Activated CD8-positive, alpha-beta memory T cell treated with anti-CD3 and anti-CD28 coated beads for 24 hours (primary cell): ENCODE data around the gene CEND1.

Experiments
- DNase-seq: peaks from one replicate; pipeline ENCODE4 v3.0.0-alpha.2; 2020

CEND1 gene

DNA sequence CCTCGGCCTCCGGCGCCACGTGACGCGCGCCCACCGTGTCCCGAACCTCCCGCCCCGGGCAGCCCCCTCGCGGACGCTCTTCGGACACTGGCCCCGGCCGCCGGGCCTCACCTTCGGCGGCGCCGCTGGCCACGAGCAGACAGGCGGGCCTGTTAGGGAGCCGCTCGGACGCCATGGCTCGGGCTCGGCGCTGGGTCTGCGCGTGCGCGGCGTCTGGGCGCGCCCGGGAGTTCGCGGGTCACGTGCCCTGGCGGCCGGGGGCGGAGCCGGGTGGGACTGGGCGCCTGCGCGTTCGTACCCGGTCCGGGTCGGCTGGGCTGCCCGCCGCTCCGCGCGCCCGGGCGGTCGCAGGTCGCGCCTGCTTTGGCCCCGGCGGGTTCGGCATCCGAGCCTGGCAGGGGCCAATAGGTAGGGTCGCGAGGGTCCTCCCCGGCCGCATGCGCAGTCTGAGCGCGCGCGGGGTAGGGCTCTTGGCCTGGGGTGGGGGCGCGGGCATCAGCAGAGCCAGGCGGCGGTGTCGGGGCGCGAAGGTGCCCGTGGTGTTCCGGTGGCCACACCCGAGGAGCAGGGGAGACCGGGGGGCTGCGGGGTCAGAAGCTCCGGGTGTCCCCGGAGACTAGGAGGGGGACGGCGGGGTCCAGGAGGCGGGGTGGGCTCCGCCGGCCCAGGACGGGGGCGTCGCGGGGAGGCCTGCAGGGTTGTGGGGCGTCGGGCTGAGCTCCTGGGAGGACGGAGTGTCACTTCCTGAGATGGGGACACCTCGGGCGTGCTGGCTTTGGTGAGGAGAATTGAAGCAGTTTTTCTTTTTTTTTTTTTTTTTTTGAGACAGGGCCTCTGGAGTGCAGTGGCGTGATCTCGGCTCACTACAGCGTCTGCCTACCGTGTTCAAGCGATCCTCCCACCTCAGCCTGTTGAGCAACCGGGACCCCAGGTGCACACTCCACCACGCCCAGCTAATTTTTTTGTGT is 12.3 kb downstream of the CEND1 start, which contains the start of gene GATD1:
Gene GATD1, minus strand, starts transcription at position 200 of the 968 bp plus-strand sequence. Its CDS starts 25 bp downstream, at position 175.
- peak; percentile 98 for DNase-seq

DNA sequence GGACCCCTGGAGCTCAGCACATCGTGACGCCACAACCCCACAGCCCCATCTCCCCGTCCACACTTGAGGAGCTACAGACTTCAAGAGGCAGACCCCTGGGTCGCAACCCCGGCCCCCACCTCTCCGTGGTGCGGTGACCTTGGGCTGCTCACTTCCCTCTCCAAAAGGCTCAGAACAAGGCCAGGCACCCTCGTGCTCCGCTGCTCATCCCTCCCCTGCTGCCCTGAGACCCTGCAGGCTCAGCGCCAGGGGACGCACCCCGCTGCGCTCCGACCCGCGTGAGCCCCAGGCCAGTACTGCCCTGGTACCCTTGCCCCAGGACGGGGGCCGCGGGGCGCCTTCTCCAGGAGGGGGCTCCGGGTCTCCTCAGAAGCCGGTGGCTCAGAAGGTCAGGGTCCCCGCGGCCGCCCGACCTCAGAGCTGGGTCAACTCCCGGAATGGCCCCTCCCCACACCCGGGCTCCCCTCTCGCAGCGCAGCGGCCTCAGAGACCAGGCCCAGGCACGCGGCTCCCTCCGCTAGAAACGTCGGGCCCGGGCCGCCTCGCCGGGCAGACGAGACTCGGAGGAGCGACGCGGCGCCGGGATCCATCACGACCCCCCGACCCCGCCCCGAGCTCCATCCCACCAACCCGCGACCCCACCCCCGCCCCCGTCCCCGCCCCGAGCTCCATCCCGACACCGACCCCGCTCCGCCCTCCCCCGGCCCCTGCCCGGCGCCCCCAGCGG is 13.2 kb downstream of the CEND1 start:
- no peak for DNase-seq

DNA sequence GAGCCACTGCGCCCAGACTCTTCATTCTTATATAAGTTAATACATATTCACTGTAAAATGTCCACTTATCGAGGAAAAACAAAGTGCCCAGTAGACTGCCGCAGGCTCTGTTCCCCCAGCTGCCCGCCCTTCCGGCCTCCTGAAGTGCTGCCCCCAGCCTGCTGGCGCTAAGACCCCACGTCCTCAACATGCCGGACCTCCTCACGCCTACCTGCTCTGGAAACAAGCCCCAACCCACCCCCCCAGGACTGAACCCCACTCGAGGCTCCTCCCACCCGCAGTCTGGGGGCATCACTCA is 13.7 kb downstream of the CEND1 start:
- no peak for DNase-seq

DNA sequence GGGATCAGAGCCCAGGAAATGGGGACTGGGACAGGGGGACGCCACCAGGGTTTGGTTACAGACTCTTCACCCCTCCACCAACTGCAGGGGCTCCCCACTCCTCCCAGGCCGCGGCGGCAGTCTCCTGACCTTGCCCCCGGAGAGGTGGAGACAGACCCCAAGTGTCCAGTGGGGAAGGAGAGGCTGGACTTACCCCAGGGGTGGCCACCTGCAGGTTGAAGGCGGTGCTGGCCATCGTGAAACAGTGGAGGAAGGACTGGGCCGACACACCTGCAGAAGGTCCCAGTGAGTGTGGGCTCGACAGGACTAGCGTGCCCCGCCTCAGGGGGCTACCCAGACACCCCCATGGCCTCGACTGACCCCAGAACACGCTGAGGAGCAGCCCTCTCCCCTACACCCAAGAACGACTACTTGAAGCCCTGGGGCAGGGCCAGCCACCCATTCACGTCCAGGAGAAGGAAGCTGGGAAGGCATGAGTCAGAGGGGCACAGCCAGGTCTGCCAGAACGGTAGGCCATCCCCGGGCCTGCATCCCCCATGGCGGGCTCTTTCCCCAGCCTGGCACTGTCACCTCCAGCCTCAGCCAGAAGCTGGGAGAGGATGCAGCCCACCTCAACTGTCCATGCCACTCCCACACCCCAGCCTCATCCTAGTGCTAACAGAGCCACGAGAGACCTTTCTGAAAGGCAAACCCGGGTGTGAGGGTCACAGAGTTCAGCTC is 14.9 kb downstream of the CEND1 start:
- no peak for DNase-seq

DNA sequence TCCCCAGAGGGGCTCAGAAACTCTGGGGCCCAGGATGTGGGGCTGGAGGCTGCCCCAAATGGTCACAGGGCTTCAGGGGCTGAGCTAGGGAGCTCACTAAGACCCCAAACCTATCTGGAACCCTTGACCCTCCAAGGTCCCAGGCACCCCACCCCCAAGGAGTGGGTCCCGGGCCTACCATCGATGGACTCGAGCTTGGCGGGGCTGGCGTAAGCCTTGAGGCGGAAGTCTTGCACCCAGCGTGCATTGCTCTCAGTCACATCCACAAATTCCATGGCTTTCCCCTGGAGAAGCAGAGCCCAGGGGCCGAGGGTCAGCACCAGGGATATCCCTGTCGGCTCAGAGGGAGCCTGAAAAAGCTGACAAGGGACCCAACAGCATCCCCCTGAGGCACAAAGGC is 16.1 kb downstream of the CEND1 start:
- DNase-seq, result no peak

DNA sequence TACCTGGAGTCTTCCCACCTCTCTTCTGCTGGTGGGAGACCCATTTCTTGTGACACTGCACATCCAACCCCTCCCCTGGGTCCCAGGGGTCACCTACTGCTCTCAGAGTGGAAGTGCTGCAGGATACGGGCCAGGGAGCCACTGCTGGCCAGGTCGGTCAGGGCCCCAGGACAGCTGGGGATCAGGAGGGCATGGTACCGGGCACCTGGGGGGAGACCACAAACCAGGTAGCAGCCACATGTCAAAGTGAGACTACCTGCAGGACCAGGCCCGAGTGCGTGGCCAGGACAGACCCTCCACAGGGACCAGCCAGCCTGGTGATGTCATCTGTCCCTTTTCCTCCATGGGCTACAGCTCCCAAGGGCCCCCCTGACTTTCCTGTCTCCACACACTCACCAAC is 16.5 kb downstream of the CEND1 start:
- DNase-seq, result no peak

DNA sequence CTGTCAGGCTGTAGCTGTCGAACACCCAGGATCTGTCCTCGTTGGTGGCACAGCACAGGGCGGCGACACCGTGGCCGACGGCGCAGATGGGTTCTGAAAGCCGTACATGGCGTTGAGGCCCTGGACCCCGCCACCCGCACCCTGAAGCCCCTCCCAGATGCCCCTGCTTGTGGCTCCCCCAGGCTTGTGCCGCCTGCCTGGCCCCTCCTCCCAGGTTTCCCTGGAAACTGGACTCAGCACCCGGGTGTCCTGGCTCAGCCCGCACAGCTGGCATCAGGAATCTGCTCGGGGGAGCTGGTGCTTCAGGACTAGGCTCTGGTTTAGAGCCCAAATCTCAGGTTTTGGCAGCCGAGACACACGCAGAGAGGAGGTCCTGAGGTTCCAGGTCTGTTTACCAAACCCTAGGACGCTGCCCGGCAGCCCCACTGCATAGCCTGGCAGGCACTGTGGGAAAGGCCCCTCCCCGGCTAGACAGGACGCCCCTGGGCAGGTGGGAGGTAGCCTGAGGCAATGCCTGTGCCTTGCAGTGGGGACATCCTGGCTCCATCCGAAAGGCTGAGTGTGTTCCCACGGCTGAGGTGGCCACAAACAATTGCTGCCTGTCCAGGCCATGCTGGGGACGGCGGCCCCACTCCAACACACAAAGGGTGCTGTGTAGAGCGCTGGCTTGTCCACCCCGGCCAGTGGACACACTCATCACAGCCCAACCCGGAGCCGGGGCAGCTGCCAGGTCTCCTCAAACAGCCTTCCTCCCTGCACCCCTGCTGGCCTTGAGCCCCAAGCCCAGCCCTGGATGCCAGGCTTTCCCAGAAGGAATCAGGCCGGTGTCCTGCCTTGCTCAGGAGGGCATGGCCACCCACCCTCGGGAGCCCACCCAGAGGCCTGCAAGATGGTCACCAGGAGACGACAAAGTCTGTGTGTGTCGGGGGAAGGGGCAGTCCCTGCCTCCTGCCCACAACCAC is 17.2 kb downstream of the CEND1 start:
- no peak for DNase-seq

DNA sequence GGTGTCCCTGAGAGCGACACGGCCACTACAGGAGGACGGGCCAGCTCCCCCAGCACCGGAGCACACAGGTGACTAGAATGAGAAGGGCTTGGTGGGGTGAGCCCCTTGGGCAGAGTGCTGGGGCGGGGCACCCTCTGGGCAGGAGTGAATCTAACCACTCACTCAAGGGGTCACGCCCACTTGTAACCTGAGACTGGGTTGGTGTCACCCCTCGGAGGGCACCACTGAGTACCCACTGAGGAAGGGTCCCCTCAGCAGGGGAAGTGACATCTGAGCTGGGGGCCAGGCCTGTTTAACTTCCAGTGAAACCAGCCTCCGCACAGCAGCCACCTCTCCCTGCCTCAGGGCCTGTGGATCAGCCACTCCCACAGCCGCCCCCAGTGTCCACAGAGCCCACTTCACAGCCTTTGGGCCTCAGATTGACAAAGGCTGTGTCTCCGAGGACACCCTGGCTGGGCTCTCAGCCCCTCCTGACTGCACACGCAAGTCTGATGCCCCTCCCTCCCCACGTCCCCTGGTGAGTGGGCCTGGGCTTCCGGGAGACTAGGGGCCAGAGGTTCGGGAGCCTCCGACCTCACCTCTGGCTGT is 18.2 kb downstream of the CEND1 start:
- no peak for DNase-seq

DNA sequence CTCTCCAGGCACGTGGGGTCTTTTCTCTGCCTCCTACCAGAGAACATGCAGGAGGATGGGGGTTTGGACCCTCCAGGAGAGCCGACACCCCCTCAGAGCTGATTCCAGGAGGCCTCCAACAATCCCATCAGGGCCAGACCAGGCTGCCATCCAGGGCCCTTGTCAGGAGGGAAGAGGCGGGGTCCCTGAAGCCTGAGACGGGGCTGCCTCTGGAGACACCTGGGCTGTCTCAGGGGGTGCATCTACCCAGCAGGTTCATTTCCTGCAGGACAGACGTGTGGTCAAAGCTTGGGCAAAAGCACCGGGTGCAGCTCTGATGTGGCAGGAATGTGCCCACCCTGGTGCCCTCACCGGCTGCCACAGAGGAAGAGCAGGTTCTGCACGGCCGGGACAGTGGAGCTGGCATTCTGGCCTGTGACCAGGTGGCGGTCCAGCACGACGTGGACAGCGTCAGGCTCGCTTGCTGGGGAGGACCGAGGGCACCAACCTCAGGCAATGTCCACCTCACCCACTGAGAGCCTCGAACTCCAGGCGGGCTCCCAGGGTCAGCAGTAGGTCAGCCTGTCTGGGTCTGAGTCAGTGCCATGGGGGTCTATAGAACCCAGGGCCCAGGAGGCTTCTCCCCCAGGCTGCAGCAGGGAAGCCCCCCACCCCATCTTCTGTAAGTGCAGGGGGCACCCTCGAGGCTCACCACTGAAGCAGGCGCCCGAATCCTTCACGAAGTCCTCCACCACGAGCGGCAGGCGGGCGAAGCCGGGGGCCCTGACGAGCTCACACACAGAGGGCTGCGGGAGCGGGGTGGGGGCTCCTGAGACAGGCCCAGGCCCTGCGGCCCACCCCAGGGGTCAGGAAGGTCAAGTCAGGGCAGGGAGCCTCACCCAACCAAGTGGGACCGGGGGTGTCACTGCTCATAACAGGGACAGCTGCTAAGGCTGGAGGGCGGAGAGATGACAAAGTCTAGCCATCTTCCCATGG is 19.0 kb downstream of the CEND1 start:
- DNase-seq, result no peak

DNA sequence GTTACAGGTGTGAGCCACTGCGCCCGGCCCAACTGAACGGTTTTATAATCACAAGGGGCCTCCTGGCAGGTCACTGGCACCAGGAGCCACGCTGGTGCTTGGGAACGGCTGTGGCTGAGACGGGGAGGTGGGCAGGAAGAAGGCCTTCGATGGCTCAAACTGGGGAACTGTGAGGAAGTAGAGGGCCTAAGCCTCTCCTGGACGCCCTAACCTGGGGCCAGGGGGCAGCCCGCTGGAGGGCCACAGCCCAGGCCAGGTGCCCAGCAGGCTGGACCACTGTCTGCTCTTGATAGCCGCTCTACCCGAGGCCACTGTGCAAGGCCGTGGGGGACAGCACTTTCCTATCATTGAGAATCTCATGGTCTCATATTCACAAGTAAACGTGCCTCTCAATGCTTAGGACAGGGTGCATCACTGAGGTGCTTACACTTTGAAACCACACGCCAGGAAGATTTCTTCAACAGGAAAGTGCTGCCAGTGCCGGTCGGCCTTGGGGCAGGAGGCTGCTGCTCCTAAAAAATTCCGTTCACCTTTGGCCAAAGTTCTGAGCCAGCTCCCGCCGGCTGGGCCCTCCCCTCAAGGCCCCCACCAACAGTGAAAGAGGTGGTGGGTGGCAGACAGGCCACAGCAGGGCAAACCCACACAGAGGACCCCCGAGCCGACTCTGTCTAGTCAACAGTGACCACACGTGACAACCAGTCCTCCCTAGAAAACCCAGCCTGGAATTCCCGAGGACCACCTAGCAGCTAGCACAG is 19.8 kb downstream of the CEND1 start:
- DNase-seq, result no peak

DNA sequence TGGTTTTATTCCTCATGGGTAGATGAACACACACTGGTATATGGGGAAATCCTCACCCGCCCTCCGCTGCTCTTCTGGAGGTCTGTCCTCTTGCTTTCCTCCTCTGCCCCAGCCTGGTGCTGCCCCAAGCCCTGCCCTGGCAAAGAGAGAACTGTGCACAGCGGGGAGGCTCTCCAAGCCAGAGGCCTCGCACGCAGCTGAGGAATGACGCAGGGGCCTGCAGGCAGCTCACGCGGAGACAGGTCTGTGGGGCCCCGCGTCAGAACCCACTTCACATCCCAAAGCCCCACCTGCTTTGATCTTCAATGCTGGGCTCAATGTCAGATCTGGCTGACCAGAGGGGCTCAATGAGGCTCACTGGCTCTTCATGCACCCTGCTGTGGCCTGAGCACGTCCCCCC is 22.7 kb downstream of the CEND1 start:
- DNase-seq, result no peak

DNA sequence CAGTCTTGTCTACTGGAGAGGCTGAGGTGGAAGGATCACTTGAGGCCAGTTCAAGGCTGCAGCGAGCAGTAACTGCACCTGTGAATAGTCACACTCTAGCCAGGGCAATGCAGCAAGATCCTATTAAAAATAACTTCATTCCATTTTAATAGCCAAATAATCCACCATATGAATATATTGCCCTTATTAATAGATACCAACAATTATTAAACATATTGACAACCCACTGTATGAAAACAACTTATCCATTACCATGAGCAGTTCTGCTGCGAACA is 23.0 kb downstream of the CEND1 start:
- DNase-seq, result no peak

DNA sequence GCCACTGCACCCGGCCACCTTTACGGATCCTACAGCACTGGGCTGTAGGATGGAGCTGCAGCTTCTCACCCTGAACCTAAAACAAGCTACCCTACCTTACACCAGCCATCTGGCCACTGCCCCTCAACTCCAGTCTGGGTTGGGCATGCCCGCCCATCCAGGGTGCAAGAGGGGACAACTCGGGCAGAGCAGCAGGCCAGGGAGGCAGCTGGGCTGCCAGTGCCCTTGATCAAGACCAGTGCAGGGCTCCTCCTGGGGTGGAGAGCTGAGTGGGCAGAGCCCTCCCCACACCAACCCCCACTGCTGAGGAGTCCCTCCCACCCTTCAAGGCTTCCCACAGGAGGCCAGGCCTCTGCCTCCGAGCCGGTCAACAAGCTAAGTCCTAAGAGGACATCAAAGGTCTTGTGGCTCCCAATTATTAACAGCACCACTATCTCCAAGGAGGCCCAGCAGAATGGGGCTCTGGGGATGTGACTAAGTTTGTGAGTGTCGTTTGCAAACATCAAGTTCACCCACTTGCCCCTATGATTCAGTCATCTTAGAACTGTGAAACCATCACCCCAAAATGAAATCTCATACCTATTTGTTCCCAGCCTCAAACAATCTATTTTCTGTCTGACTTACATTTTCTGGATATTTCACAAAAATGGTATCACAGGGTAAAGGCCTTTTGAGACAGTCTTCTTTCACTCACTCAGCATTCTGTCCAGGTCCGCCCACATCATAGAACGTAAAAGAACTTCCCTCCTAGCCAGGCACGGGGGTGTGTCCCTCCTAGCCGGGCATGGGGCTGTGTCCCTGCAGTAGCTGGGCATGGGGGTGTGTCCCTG is 23.6 kb downstream of the CEND1 start:
- no peak for DNase-seq

DNA sequence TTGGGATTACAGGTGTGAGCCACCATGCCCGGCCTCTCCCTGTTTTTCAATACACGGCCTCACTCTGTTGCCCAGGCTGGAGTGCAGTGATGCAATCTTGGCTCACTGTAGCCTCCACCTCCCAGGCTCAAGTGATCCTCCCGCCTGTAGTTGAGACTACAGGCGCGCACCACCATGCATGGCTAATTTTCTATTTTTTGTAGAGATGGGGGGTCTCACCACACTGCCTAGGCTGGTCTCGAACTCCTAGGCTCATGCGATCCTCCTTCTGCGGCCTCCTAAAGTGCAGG is 24.1 kb downstream of the CEND1 start:
- no peak for DNase-seq

DNA sequence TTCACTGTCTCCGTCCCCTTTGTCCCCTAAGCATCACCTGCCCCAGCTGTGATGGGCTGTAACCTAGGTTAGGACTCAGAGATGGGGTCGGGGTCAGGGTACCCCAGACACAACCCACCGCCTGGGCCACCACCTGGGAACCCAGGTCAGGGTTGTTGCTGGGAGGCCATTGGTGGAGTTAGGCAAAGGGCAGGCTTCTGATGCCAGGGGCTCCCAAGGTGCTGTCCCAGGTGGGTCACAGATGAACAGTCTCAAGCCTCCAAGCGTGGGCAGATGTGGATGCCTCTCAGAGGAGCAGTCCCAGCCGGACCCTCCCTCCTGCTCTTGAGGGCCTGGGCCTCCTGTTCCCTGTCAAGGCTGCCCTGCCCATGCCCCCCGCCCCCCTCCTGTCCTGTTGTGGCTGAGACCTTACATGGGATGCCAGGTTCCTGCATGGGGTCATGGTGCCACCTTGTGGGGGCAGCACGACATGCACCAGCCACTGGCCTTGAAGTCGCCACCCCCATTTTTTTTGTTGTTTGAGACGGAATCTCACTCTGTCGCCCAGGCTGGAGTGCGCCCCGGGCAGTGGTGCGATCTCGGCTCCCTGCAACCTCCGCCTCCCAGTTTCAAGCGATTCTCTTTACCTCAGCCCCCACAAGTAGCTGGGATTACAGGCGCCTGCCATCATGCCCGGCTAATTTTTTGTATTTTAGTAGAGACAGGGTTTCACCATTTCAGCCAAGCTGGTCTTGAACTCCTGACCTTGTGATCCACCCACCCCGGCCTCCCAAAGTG is 24.7 kb downstream of the CEND1 start:
- peak; percentile 82 for DNase-seq

DNA sequence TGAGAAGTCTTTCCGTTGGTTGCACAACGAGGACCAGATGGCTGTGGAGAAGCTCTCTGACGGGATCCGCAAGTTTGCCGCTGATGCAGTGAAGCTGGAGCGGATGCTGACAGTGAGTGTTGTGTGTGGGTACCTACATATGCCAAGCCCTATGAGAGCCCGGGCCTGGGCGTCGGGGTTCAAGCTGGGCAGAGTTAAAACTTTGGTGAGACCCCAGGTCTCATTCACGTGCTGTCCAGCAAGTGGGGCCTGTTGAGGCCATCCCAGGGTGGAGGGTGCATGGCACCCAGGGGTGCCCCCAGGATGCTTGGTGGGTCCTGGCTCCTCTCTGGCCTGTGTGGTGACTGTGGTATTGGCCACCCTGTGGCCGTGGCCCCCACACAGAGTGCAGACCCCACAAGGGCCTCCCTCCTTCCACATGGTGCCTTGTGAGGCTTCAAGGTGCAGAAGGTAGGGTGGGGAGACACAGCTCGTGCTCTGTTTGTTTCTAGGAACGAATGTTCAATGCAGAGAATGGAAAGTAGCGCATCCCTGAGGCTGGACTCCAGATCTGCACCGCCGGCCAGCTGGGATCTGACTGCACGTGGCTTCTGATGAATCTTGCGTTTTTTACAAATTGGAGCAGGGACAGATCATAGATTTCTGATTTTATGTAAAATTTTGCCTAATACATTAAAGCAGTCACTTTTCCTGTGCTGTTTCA is 25.4 kb downstream of the CEND1 start:
- no peak for DNase-seq

DNA sequence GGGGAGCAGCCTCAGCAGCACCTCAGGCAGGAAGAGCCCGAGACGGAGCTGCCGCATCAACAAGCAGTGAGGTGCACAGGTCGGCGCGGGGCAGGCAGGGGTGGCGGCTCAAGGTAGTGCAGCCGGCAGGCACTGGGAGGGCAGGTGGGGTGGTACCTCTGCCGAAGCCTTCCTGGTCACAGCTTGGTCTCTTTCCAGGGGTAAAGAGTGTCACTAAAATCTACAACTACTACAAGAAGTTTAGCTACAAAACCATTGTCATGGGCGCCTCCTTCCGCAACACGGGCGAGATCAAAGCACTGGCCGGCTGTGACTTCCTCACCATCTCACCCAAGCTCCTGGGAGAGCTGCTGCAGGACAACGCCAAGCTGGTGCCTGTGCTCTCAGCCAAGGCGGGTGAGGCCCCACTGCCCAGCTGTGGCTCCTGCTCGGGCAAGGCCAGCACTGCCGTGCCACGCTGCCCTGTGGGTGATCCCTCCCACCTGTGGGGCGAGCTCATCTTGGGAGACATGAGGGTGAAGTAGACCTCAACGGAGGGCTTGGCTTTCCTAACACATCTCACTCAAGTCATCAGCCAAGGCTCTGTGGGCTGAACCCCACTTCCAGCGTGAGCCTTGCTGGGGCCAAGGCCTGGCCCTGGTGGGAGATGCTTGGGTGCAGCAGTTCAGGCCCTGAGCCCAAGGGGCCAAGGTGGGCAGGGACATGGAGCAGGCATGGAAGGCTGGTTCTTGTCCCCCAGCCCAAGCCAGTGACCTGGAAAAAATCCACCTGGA is 26.2 kb downstream of the CEND1 start:
- no peak for DNase-seq
